ENCODE measurements around the gene PRDM16.

The PRDM16 gene

DNA sequence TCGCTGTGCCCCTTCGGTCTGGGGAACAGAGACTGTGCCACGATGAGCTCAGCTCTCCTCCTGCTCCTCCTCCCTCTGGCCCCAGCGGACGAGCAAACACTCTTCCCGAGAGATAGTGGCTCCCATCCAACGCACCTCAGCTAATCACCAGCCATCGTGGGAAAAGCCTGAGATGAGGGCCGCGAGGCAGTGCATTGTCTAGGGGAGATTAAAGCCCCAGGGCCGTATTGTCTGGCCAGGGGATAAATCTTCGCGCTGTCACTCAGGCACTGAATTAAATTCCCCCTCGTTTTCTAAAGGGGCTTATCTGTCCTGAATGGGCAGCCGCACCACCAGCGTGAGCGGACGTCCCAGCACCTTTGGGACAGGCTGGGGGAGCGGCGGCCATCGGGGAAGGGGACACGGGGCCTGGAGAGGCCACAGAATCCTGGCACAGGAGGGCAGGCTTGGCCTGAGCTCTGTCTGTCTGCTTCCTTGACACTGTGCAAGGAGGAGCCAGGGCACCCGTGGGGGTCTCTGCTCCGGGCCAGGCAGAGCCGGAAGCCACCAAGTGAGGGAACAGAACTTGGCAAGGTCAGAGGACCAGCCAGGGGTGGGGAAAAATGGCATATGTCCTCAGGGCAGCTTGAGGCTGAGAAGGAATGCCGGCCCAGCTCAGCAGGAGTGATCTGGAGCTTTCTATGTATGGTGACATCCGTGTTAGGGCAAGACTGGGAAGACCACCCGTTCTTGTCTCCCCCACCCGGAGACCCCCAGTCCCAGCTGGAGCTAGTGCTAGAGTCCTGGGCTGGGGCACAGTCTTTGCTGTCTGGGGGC, 32.3 kb downstream of the PRDM16 start:
- ATAC-seq (ENCODE audit: insufficient read depth, low read depth) (no peak), DNase-seq (no peak)
- Histone ChIP-seq H3K27ac (ENCODE audit: low read length) (no peak overlapping the region), H3K36me3 (ENCODE audit: insufficient read depth, low read length) (no peaks in the 10 kb centered on the region), H3K4me3 (ENCODE audit: low read depth in 1 of 2, low read length in 2 of 2) (no peak overlapping the region), H2AFZ (ENCODE audit: low read depth, low read length) (no peak overlapping the region), H3K4me2 (ENCODE audit: insufficient read depth, low read length) (no peak overlapping the region), H3K9ac (ENCODE audit: low read depth, low read length) (no peak overlapping the region), H4K20me1 (ENCODE audit: insufficient read depth, low read length) (no peaks in the 10 kb centered on the region; the same call in 1 of the 2 replicates), H3K9me3 (ENCODE audit: insufficient read depth, low read length, severe bottlenecking) (no peaks in the 10 kb centered on the region), H3K27me3 (ENCODE audit: insufficient read depth, low read length, poor library complexity) (peaks cover 3% of the 10 kb centered on the region), H3K4me1 (ENCODE audit: insufficient read depth, low read length) (no peaks in the 10 kb centered on the region), H3K79me2 (ENCODE audit: insufficient read depth, low read length) (no peaks in the 10 kb centered on the region)
- no peak for TF ChIP-seq EZH2 (IDR thresholded peaks at IDR 0.05; ENCODE audit: borderline replicate concordance, low read depth, low read length, severe bottlenecking)
- TF ChIP-seq, protein P1, sequence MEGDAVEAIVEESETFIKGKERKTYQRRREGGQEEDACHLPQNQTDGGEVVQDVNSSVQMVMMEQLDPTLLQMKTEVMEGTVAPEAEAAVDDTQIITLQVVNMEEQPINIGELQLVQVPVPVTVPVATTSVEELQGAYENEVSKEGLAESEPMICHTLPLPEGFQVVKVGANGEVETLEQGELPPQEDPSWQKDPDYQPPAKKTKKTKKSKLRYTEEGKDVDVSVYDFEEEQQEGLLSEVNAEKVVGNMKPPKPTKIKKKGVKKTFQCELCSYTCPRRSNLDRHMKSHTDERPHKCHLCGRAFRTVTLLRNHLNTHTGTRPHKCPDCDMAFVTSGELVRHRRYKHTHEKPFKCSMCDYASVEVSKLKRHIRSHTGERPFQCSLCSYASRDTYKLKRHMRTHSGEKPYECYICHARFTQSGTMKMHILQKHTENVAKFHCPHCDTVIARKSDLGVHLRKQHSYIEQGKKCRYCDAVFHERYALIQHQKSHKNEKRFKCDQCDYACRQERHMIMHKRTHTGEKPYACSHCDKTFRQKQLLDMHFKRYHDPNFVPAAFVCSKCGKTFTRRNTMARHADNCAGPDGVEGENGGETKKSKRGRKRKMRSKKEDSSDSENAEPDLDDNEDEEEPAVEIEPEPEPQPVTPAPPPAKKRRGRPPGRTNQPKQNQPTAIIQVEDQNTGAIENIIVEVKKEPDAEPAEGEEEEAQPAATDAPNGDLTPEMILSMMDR (IDR thresholded peaks at IDR 0.05; ENCODE audit: borderline replicate concordance, extremely low read depth, low read length, poor library complexity, severe bottlenecking), result no peak

DNA sequence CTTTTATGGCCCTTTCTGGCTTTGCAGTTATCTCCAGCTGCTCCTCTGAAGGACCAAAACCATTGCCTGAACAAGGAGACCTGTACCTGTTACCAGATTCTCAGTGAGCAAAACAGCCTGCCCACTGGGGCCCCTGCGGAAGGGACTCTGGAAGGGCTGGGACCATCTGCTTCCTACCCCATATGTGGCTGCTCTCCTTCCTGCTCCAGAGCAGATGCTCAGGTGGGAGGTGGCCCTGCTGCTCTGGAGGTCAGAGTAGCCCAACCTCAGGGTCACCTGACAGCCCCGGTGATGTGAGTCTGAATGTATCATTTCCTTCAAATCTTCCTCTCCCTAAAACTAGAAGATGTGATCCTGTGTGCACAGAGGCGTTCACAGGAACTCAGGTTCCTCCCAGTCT, 33.6 kb downstream of the PRDM16 start:
- H2AFZ ChIP-seq (ENCODE audit: low read depth, low read length), result no peak overlapping the region
- H3K36me3 ChIP-seq (ENCODE audit: insufficient read depth, low read length), result no peaks in the 10 kb centered on the region
- H3K4me2 ChIP-seq (ENCODE audit: insufficient read depth, low read length), result no peak overlapping the region
- no peaks in the 10 kb centered on the region for H3K27me3 ChIP-seq (ENCODE audit: insufficient read depth, low read length, poor library complexity)
- ATAC-seq (ENCODE audit: insufficient read depth, low read depth) (no peak), DNase-seq (no peak)
- TF ChIP-seq, protein P1 (IDR thresholded peaks at IDR 0.05; ENCODE audit: borderline replicate concordance, extremely low read depth, low read length, poor library complexity, severe bottlenecking), result no peak
- TF ChIP-seq EZH2 (IDR thresholded peaks at IDR 0.05; ENCODE audit: borderline replicate concordance, low read depth, low read length, severe bottlenecking), result no peak
- H3K79me2 ChIP-seq (ENCODE audit: insufficient read depth, low read length), result no peaks in the 10 kb centered on the region
- no peaks in the 10 kb centered on the region for H3K4me1 ChIP-seq (ENCODE audit: insufficient read depth, low read length)
- no peaks in the 10 kb centered on the region for H3K9me3 ChIP-seq (ENCODE audit: insufficient read depth, low read length, severe bottlenecking)
- no peak overlapping the region for H3K4me3 ChIP-seq (ENCODE audit: low read depth in 1 of 2, low read length in 2 of 2)
- no peak overlapping the region for H3K27ac ChIP-seq (ENCODE audit: low read length)
- no peak overlapping the region for H3K9ac ChIP-seq (ENCODE audit: low read depth, low read length)
- no peaks in the 10 kb centered on the region; the same call in 1 of the 2 replicates for H4K20me1 ChIP-seq (ENCODE audit: insufficient read depth, low read length)

DNA sequence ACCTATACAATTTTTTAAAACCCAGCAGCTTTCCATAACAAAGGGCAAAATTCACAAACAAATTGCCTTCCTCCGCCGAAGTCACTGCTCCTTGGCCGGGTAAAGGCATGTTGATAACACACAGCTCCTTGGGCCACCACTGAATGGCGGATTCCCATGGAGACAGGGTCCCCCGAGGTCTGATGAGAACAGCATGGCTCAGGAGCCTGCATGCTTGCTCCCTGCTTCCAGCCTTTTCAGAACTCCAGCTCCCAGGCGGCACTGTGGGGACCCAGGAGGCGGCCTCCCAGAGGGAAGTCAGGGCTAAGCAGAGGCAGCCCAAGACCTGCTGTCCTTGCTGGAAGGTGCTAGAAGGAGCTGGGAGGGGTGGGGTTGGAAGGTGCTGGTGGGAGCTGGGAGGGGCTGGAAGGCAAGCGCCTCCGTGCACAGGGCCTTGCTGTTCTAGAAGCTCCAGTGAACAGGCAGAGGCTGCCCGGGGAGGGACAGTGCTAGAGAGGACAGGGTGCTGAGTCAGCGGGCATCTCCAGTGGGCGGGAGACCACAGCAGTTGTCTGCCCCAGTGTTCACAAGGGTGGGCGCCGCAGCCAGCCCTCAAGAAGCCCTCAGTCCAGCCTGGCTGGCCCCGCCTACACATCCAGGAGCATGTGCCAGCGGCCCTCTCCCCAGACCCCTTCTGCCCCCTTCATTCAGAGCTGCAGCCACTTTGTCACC, 35.1 kb downstream of the PRDM16 start:
- H3K27me3 ChIP-seq (ENCODE audit: insufficient read depth, low read length, poor library complexity), result no peaks in the 10 kb centered on the region
- H3K4me3 ChIP-seq (ENCODE audit: low read depth in 1 of 2, low read length in 2 of 2), result no peak overlapping the region
- no peaks in the 10 kb centered on the region for H3K36me3 ChIP-seq (ENCODE audit: insufficient read depth, low read length)
- peaks cover 4% of the 10 kb centered on the region for H3K9me3 ChIP-seq (ENCODE audit: insufficient read depth, low read length, severe bottlenecking)
- H3K4me1 ChIP-seq (ENCODE audit: insufficient read depth, low read length), result no peaks in the 10 kb centered on the region
- ATAC-seq (ENCODE audit: insufficient read depth, low read depth), result no peak
- no peak for DNase-seq
- no peak overlapping the region for H2AFZ ChIP-seq (ENCODE audit: low read depth, low read length)
- no peak overlapping the region for H3K9ac ChIP-seq (ENCODE audit: low read depth, low read length)
- H3K79me2 ChIP-seq (ENCODE audit: insufficient read depth, low read length), result no peaks in the 10 kb centered on the region
- H3K4me2 ChIP-seq (ENCODE audit: insufficient read depth, low read length), result no peak overlapping the region
- TF ChIP-seq, protein P1 (IDR thresholded peaks at IDR 0.05; ENCODE audit: borderline replicate concordance, extremely low read depth, low read length, poor library complexity, severe bottlenecking), result no peak
- no peak for TF ChIP-seq EZH2 (IDR thresholded peaks at IDR 0.05; ENCODE audit: borderline replicate concordance, low read depth, low read length, severe bottlenecking)
- no peaks in the 10 kb centered on the region for H4K20me1 ChIP-seq (ENCODE audit: insufficient read depth, low read length)
- no peak overlapping the region for H3K27ac ChIP-seq (ENCODE audit: low read length)
